AG09319 (cell line): ENCODE results near the gene RRP15.

Experiments
- DNase-seq: peaks from one replicate; pipeline ENCODE4 v3.0.0-alpha.2; 2010; ENCODE audit warnings: low read depth; ENCODE audit errors: extremely low read depth
- TF ChIP-seq, protein P1 (sequence below): IDR thresholded peaks from 2 replicates; pipeline ENCODE4 v1.5.1; 2011; ENCODE audit warnings: low read depth, mild to moderate bottlenecking, inconsistent platforms, low read length, moderate library complexity

The RRP15 gene

GRCh38 chr1:218255090-218255489, 30.0 kb upstream of the RRP15 start:
- TF ChIP-seq, protein P1, sequence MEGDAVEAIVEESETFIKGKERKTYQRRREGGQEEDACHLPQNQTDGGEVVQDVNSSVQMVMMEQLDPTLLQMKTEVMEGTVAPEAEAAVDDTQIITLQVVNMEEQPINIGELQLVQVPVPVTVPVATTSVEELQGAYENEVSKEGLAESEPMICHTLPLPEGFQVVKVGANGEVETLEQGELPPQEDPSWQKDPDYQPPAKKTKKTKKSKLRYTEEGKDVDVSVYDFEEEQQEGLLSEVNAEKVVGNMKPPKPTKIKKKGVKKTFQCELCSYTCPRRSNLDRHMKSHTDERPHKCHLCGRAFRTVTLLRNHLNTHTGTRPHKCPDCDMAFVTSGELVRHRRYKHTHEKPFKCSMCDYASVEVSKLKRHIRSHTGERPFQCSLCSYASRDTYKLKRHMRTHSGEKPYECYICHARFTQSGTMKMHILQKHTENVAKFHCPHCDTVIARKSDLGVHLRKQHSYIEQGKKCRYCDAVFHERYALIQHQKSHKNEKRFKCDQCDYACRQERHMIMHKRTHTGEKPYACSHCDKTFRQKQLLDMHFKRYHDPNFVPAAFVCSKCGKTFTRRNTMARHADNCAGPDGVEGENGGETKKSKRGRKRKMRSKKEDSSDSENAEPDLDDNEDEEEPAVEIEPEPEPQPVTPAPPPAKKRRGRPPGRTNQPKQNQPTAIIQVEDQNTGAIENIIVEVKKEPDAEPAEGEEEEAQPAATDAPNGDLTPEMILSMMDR = no peak
- no peak for DNase-seq

GRCh38 chr1:218257371-218257770, 27.7 kb upstream of the RRP15 start:
- no peak for DNase-seq
- TF ChIP-seq, protein P1 = no peak

DNA sequence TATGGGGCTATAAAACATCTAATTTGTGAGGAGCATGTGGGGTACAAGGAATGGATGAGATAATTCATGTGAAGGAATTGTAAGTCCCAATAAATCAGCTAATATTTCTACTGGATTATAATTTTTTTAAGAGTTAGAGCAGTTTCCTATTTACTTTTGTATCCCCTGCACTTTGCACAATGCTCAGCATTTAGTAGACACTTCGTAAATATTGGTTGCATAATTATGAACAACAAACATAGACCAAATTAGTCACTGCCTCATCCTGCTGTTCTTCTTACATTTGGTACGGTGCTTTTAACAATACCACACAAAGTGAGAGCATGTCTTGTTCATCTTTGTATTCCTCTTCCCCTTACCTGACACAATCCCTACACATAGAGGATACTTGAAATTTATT, 27.1 kb upstream of the RRP15 start:
- no peak for DNase-seq
- TF ChIP-seq, protein P1 = no peak

DNA sequence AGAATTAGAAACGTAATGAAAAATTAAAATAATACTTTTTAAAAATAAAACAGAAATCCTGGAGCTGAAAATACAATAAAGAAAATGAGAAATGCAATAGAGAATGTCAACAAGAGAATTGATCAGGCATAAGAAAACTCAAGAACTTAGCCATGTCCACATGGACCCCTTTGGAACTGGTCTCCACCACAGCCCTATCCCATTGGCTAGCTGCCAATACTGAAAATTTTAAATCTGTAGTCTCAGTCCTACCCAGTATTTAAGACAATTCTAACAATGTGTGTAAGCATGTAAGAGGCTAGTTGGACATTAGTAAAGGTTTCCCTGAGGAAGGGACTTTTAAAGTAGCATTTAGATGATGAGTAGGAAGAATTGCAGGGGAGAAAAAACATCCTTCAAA, 25.8 kb upstream of the RRP15 start:
- TF ChIP-seq, protein P1 = no peak
- no peak for DNase-seq

GRCh38 chr1:218259800-218260199, 25.3 kb upstream of the RRP15 start:
- DNase-seq = no peak
- TF ChIP-seq, protein P1 = no peak; the same call in 1 of the 2 replicates

DNA sequence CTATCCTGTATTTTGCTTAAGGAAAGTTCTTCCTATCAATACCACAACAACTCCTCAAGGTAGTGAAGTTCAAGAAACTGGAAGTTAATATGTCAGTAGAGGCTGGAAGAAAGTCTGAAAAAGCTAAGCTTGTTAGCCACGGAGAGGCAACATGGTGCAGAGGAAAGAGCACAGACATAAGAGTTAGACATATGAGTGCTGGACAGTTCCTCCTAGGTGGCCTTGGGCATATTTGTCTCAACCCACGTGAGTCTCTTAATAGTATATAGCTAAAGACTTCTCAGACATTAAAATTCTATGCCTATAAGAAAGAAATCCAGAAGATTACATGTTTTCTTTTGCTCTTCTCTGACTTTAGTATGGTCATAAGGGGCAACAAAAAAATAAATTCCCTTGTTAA, 22.8 kb upstream of the RRP15 start:
- no peak for DNase-seq
- TF ChIP-seq, protein P1 = no peak

DNA sequence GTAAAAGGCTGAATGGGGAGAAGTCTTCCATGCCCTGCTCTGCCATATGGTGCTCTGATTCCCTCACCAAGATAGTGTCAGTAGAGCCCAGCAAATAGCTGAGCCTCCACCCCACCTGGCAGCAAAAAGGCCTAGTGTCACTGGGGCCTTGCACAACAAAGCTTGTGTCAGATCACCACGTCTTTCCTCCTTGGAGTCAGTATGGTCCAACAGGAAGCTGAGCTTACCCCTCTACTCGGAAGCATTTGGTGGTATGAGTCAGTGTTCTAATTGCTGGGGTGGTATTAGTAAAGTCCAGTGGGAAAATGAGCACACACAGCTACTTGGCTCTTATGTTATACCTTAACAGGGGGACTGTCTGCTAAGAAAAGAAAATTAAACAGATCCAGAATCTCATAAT, 18.7 kb upstream of the RRP15 start:
- no peak for DNase-seq
- TF ChIP-seq, protein P1 = no peak
